H1 (cell line): ENCODE results near the gene OGFR.

Experiments used
- BRCA1 ChIP-seq: IDR thresholded peaks from 2 replicates; pipeline ENCODE4 v1.6.1; 2012; ENCODE audit warnings: low read depth, low read length, improper control_type of control experiment
- CTCF ChIP-seq, 3 experiments: IDR thresholded peaks; 1 replicate in 2 of 3; 2 replicates in 1 of 3; pipeline versions ENCODE4 v1.5.1 to v1.6.1; 2011; ENCODE audit warnings: low read length in 3 of 3, mild to moderate bottlenecking in 3 of 3, inconsistent platforms in 2 of 3, low read depth in 1 of 3, moderate library complexity in 1 of 3; ENCODE audit not compliant: insufficient read depth in 1 of 3; ENCODE audit errors: control extremely low read depth in 1 of 3
- EZH2 ChIP-seq: fragments of 200-600 bp; sonication (generic); IDR thresholded peaks from 2 replicates; pipeline ENCODE4 v1.7.1; 2012; ENCODE audit warnings: low read depth, mild to moderate bottlenecking, moderate library complexity, low read length, inconsistent platforms; ENCODE audit not compliant: severe bottlenecking
- JUN ChIP-seq: IDR thresholded peaks from 2 replicates; pipeline ENCODE4 v1.6.1; 2011; ENCODE audit warnings: low read depth, mild to moderate bottlenecking, improper control_type of control experiment, low read length
- NANOG ChIP-seq: IDR thresholded peaks from 2 replicates; pipeline ENCODE4 v1.6.1; 2011; ENCODE audit warnings: low read length, low read depth, mild to moderate bottlenecking, inconsistent platforms; ENCODE audit not compliant: insufficient read depth, poor library complexity, severe bottlenecking
- POLR2A ChIP-seq, 2 experiments: IDR thresholded peaks; 1 replicate in 1 of 2; 2 replicates in 1 of 2; pipeline ENCODE4 v1.6.1; 2011; ENCODE audit warnings: low read depth in 2 of 2, low read length in 2 of 2, mild to moderate bottlenecking in 2 of 2; ENCODE audit errors: control extremely low read depth in 1 of 2
- RFX5 ChIP-seq: IDR thresholded peaks from 2 replicates; pipeline ENCODE4 v1.6.1; 2011; ENCODE audit warnings: low read depth, low read length, improper control_type of control experiment, borderline replicate concordance
- SRF ChIP-seq: IDR thresholded peaks from 2 replicates; pipeline ENCODE4 v1.6.1; 2011; ENCODE audit warnings: mild to moderate bottlenecking, low read depth, low read length, moderate library complexity

GRCh38 chr20:62797671-62798532 is 6.7 kb upstream of the OGFR start:
- no peak for TF ChIP-seq CTCF (IDR thresholded peaks at IDR 0.05; ENCODE audit: control extremely low read depth in 1 of 3, insufficient read depth in 1 of 3, low read depth in 1 of 3, low read length in 3 of 3)
- TF ChIP-seq POLR2A (IDR thresholded peaks at IDR 0.05; ENCODE audit: control extremely low read depth in 1 of 2, low read depth in 2 of 2, low read length in 2 of 2) = no peak
- no peak for TF ChIP-seq BRCA1
- TF ChIP-seq SRF = no peak
- no peak for TF ChIP-seq EZH2
- no peak for TF ChIP-seq RFX5
- TF ChIP-seq JUN = no peak
- no peak for TF ChIP-seq NANOG
